ENCODE measurements around the gene IL36G.
"Not testable (repeated sequence)": the region's sequence is repeated elsewhere in the genome, so short reads cannot be mapped to it uniquely, and the experiment has no call there.

The IL36G gene

GRCh38 chr2:112977559-112978056, at the start of gene IL36G:
IL36G (plus strand) TSS chr2:112978006; CDS start chr2:112978639, 633 bp downstream.
- TF ChIP-seq ZNF274 (IDR thresholded peaks at IDR 0.05; ENCODE audit: low read depth, low read length), result no peak
- H3K4me3 ChIP-seq (ENCODE audit: low read length), result no peak within 1 kb of the TSS

GRCh38 chr2:112933261-112933660, 44.5 kb upstream of the IL36G start:
- no peak overlapping the region for H3K4me3 ChIP-seq (ENCODE audit: low read length)
- TF ChIP-seq ZNF274 (IDR thresholded peaks at IDR 0.05; ENCODE audit: low read depth, low read length), result no peak

- H3K4me3 ChIP-seq (ENCODE audit: low read length), result not testable (repeated sequence)
These were observed 43.7 kb upstream of the IL36G start for GRCh38 chr2:112934117-112934516.

DNA sequence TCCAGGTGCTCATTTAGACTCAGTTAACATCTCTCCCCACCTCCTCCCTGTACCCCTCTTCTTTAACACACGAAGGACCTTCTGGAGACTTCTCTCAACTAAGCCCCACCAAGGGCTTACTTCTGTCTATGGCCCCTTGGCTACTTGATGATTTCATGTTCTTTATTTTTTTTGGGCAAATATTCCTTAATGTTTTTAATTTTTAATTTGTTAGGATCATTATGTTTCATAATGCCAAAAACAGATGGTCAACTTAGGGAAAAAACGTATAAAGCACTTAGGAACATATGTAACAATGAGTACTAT, 40.9 kb upstream of the IL36G start:
- TF ChIP-seq ZNF274 (IDR thresholded peaks at IDR 0.05; ENCODE audit: low read depth, low read length), result no peak
- H3K4me3 ChIP-seq (ENCODE audit: low read length), result no peak overlapping the region

DNA sequence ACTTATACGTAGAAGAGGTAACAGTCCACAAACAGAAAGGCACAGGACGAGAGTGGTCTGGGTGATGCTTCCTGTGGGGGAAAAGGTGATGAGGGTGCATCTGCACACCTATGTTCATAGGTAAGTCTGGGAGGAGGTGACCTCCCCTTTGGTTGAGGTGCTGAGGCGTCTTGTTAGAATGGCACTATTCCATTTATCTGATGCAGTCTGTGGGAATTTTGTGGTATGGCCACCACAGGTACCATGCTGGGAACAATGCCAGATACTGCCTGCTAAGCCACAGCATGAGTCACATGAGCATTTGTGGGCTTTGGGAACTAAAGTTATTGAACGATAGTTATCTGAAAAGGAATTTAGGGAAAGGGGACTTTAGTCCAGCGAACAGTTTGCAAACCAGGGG, 38.9 kb upstream of the IL36G start:
- no peak overlapping the region for H3K4me3 ChIP-seq (ENCODE audit: low read length)
- TF ChIP-seq ZNF274 (IDR thresholded peaks at IDR 0.05; ENCODE audit: low read depth, low read length), result no peak

DNA sequence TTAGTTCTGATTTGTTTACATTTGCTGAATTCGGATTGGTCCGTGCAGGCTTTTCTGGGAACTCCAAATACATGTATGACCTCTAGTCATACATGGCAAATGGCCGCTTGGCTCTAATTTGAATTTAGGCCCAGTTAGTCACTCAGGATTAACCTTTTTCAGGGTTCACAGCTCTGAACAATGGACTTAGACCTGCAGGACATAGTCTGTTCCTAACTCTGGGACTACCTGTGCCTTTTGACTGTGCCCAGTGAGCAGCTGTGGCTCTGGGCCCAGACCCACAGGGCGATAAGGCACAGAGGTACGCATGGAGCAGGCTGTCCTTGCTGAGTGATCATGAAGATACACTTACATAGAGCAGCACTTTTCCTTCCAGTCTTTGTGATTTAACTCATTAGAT, 38.4 kb upstream of the IL36G start:
- TF ChIP-seq ZNF274 (IDR thresholded peaks at IDR 0.05; ENCODE audit: low read depth, low read length), result no peak
- H3K4me3 ChIP-seq (ENCODE audit: low read length), result no peak overlapping the region

DNA sequence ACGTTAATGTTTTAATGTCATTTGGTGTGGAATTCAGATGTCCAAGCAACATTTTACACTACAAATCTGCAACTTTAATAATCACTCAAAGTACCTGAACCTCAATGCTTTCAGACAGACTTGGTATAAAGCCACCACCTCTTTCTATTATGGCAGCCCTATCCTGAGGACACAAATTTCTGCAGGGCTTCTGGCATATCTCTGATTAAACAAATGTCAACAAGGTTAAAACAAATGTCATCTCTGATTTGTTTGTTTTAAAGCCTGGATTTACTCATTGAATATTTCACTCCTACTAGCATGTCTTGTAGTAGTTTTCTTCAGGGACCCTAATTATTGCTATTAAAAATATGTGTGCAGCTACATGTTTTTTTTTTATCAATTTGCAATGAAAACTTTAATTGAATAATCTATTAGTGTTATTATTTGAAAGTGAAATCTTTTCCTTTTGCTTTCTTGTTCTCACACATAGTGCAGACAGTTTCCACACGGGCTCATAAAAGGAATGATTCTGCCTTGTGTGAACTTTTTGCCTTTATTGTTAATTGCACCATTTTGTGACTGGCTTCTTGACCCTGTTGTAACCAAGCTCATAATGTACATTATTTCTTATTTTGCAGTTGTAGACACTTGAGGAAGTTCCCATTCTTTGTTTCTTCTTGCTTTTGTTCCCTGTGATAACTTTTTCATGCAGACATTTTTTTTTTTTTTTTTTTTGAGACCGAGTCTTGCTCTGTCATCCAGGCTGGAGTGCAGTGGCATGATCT, 36.8 kb upstream of the IL36G start:
- H3K4me3 ChIP-seq (ENCODE audit: low read length), result no peak overlapping the region
- no peak for TF ChIP-seq ZNF274 (IDR thresholded peaks at IDR 0.05; ENCODE audit: low read depth, low read length)

- H3K4me3 ChIP-seq (ENCODE audit: low read length), result no peak overlapping the region
- TF ChIP-seq ZNF274 (IDR thresholded peaks at IDR 0.05; ENCODE audit: low read depth, low read length), result no peak
These were observed 35.8 kb upstream of the IL36G start for GRCh38 chr2:112941753-112942653.

GRCh38 chr2:112942654-112943002, 35.2 kb upstream of the IL36G start:
- TF ChIP-seq ZNF274 (IDR thresholded peaks at IDR 0.05; ENCODE audit: low read depth, low read length), result no peak
- no peak overlapping the region for H3K4me3 ChIP-seq (ENCODE audit: low read length)

DNA sequence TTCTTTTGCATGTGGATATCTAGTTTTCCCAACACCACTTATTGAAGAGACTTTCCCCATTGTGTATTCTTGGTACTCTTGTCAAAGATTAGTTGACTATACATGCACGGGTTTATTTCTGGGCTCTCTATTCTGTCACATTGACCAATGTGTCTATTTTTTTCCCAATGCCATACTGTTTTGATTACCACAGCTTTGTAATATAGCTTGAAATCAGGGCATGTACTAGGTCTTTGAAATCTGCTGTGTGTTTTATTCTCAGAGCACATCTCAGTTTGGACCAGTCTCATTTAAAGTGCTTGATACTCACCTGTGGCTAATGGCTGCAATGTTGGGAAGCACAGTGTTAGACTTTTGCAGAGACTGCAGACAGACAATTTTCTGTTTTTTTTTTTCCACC, 32.8 kb upstream of the IL36G start:
- no peak for TF ChIP-seq ZNF274 (IDR thresholded peaks at IDR 0.05; ENCODE audit: low read depth, low read length)
- no peak overlapping the region for H3K4me3 ChIP-seq (ENCODE audit: low read length)

- no peak for TF ChIP-seq ZNF274 (IDR thresholded peaks at IDR 0.05; ENCODE audit: low read depth, low read length)
- no peak overlapping the region for H3K4me3 ChIP-seq (ENCODE audit: low read length)
These were observed 31.7 kb upstream of the IL36G start for GRCh38 chr2:112946086-112946485.

DNA sequence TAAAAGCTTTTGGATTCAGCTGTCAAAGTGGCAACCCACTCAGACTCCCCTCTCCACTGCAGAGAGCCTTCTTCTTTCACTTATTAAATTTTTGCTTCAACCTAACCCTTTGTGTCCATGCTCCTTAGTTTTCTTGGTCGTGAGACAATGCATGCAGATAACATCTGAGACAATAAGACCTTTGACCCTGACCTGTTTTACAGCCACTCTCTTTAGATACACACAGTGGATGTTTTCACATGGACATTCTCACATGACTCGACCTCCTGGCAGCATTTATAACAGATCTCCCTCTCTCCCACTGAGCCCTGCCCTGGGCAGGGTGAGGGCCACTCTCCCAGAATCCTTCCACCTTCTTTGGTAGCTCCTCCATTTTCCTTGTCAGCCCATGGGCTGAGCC, 30.4 kb upstream of the IL36G start:
- no peak for TF ChIP-seq ZNF274 (IDR thresholded peaks at IDR 0.05; ENCODE audit: low read depth, low read length)
- H3K4me3 ChIP-seq (ENCODE audit: low read length), result no peak overlapping the region

DNA sequence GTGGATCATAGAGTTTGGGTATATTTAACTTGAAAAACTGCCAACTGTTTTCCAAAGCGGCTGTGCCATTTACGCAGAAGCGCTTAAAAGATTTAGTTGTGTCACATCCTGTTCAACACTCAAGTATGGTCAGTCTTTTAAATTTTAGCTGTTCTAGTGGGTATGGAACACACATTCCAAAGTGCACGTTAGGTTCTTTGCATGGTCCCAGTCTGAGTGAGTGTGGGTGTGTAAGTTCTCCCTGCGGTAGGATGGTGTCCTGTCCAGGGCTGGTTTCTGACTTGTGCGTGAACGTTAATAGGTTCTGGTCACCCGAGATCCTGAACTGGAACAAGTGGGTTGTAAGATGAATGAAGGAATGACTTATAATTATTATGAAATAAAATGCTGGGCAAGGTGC, 28.4 kb upstream of the IL36G start:
- no peak overlapping the region for H3K4me3 ChIP-seq (ENCODE audit: low read length)
- TF ChIP-seq ZNF274 (IDR thresholded peaks at IDR 0.05; ENCODE audit: low read depth, low read length), result no peak

GRCh38 chr2:112954364-112954763, 23.4 kb upstream of the IL36G start:
- H3K4me3 ChIP-seq (ENCODE audit: low read length), result no peak overlapping the region
- TF ChIP-seq ZNF274 (IDR thresholded peaks at IDR 0.05; ENCODE audit: low read depth, low read length), result no peak

- no peak overlapping the region for H3K4me3 ChIP-seq (ENCODE audit: low read length)
- TF ChIP-seq ZNF274 (IDR thresholded peaks at IDR 0.05; ENCODE audit: low read depth, low read length), result no peak
These were observed 20.3 kb upstream of the IL36G start for GRCh38 chr2:112957511-112957910.

Measured in GM08714 (cell line).